ELF-1 (cell line): ENCODE measurements around the gene ZNF568.

ENCODE experiments used
- DNase-seq: peaks from one replicate; pipeline ENCODE4 v3.0.0-alpha.2; 2016; ENCODE audit warnings: low read depth, low spot score

The ZNF568 gene

GRCh38 chr19:36915992-36916830, at the start of gene ZNF568, which contains the start of gene ZNF829:
TSS of gene ZNF568 (plus strand) at chr19:36916332. CDS start at chr19:36922771, 6,439 bp downstream.
TSS of gene ZNF829 (minus strand) at chr19:36916291. CDS start at chr19:36915167, 1,124 bp downstream.
- DNase-seq, result peak; percentile 97

- peak; percentile 3 for DNase-seq
These were observed 38.9 kb upstream of the ZNF568 start for GRCh38 chr19:36876993-36877938.

DNA sequence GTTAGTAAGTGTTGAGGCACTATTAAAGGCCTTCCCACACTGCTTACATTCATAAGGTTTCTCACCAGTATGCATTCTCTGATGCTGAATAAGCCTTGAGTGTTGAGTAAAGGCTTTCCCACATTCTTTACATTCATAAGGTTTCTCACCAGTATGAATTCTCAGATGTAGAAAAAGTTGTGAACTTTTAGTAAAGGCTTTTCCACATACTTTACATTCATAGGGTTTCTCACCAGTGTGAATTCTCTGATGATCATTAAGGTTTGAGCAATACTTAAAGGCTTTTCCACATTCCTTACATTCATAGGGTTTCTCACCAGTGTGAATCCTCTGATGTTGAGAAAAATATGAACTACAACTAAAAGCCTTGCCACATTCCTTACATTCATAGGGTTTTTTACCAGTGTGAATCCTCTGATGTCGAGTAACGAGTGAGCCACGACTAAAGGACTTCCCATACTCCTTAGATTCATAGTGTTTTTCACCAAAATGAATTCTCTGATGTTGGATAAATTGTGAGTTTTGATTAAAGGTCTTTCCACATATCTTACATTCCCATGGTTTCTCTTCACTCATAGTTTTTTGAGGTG, 24.3 kb upstream of the ZNF568 start:
- DNase-seq, result no peak

DNA sequence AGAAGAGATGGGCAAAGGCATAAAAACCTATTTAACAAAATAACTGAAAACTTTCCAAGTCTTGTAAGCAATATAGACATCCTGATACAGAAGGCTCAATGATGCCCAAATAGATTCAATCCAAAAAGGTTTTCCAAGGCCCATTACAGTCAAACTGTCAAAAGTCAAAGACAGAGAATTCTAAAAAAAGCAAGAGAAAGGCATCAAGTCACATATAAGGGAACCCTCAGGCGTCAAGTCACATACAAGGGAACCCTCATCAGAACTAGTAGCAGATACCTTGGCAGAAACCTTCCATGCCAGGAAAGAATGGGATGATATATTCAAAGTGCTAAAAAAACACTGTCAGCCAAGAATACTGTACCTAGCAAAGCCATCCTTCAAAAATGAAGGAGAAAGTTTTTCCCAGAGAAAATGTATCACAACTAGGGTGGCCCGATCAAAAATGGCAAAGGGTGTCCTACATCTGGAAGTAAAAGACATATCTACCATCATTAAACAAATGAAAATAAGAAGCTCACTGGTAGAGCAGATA, 21.2 kb upstream of the ZNF568 start:
- no peak for DNase-seq

DNA sequence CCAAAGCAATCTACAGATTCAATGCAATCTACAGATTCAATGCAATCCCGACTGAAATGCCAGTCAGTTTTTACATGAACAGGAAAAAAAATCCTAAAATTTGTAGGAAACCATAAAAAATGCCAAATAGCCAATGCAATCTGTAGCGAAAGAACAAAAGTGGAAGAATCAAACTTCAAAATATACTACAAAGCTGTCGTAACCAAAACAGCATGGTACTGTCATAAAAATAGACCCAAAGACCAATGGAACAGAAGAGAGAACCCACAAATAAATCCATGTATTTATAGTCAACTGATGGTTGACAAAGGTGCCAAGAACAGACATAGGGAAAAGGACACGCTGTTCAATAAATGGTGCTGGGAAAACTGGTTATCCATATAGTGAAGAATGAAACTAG, 17.7 kb upstream of the ZNF568 start:
- no peak for DNase-seq

DNA sequence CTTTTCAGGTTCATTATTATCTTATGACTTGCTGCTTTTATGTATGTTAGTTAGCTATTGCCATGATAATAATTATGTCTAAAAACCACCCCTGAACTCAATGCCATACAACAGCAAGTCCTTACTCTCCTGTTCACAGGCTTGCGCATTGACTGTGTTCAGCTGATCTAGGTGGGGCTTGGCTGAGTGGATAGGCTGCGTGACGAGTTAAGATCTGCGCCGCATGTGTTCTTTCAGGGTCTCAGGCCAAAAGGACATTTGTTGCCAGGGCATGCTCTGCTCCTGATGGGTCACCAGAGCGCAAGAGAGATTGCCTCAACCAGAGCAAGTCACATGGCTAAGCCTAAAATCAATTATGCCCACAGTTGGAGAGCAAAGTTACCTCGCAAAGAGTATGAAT, 859 bp downstream of the ZNF568 start:
- peak; percentile 5 for DNase-seq

DNA sequence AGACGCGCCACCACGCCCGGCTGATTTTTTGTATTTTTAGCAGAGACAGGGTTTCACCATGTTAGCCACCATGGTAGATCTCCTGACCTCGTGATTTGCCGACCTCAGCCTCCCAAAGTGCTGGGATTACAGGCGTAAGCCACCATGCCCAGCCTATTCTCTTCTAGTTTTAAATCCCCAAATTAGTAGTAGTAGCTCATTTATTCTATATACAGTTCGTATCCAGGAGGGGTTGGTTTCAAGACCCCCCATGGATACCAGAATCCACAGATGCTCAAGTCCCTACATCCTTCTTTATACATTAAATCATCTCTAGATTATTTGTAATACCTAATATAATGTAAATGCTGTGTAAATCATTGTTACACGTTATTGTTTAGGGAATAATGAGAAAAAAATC, 2.0 kb downstream of the ZNF568 start:
- DNase-seq, result no peak

- DNase-seq, result no peak
These were observed 15.6 kb downstream of the ZNF568 start for GRCh38 chr19:36931684-36932083.

DNA sequence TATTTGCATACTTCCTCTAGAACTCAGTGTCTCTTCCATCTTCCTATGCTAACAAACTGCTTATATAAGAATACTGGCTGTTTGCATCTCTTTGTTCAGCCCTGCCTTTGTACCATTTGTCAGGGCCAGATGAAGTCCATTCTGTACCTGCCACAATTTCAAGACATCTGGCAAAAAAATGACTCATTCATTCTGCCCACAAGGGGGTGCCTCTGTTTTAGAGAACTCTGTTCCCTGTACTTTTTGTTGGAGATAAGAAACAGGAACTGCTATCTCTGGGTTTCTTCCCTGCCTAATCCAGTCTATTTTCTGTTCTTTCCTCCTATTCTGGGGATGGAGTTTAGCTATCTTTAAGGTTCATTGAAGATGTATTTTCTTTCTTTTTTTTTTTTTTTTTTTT, 23.0 kb downstream of the ZNF568 start:
- DNase-seq, result no peak

- DNase-seq, result no peak
These were observed 34.4 kb downstream of the ZNF568 start for GRCh38 chr19:36950335-36951119.

DNA sequence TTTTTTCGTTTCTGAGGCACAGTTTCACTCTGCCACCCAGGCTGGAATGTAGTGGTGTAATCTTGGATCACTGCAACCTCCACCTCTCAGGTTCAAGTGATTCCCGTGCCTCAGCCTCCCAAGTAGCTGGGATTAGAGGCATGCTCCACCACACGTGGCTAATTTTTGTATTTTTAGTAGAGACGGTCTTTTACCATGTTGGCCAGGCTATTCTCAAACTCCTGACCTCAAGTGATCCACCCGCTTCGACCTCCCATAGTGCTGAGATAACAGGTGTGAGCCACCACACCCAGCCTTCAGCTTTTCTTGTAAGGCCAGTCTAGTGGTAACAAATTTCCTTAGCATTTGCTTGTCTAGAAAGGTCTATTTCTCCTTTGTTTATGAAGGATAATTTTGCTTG, 46.2 kb downstream of the ZNF568 start:
- no peak for DNase-seq

DNA sequence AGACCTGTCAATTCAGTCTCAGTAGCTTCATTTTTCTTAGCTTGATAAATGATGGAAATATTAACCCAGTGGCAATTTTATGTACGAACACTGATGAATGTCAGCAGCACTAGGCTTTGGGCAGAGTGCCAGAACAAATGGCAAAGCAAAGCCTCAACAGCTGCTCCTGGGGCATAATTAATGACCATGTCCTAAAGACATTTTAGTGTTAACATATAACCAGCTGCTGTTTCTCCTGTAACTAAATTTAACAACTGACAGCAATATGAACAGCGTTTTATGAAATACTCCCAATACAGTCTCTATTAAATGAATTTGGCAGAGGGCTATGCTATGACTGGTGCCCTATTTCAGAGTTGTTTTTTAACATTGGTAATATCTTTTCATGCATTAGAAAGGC, 47.1 kb downstream of the ZNF568 start:
- DNase-seq, result no peak

GRCh38 chr19:36972571-36972970, 56.4 kb downstream of the ZNF568 start:
- DNase-seq, result no peak

DNA sequence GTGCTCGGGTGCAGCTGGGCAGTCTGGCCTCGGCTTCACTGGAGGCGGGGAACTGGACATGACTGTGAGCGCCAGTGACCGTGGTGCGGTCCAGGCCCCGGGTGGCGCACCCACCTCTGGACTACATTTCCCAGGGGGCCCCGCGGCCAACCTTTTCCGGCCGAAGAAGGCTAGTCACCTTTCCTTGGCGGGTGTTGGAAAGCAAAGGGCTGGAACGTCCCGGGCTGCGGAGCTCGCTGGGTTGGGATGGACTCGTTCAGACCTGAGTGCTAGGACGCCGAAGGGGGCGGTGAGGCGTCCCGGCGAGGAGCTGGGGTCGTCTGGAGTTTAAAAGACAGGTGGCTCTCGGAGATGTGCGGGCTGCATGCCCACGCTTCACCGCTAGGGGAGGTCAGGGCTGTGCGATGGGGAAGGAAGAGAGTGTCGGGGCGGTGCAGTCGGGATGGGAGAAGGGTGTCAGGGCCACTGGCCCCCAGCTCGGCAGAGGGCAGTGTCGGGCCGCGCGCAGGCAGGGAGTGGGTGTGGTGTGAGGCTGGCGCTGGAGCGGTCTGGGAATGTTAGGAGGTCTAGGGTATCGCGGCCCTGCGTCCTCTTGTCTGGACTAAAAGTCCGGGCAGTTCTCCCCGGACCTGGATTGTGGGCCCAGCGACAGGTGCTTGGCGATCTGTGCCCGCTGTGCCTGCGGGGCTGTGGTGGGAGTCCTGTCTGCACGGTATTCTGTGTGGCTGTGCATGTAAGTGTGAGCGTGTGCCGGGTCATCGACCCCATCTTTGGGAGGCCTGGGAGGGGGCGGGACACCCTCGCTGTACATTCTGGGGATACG, 57.1 kb downstream of the ZNF568 start:
- DNase-seq, result peak; percentile 95

GRCh38 chr19:36973844-36974195, 57.7 kb downstream of the ZNF568 start:
- DNase-seq, result no peak

- no peak for DNase-seq
These were observed 70.0 kb downstream of the ZNF568 start for GRCh38 chr19:36986131-36986530.

DNA sequence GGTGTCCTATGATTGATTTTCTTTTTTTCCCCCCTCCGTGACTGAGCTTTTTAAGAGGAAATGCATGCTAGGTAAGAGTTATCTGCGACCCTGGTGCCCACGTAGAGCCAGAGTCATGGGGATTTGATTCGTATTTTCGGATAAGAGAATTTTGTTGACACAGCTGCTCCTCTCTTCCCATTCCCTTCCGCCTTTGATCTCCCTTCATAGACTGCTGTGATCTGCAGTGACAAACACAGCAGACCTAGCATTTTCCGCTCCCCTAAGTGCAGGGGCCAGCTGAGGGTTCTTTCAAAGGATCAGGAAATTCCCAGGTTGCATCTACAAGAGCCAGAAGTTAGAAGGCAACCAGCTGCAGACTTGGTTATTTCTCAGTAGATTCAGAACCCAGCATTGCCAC, 70.5 kb downstream of the ZNF568 start:
- no peak for DNase-seq

- DNase-seq, result no peak
These were observed 71.0 kb downstream of the ZNF568 start for GRCh38 chr19:36987091-36987490.

- DNase-seq, result no peak
These were observed 81.2 kb downstream of the ZNF568 start for GRCh38 chr19:36997152-36997842.

GRCh38 chr19:36997843-36998235, 81.7 kb downstream of the ZNF568 start:
- DNase-seq, result no peak
